GM19035 (cell line): ENCODE measurements around the gene C6orf47.

Source experiments
- ATAC-seq: cut with Tn5 transposase; IDR thresholded peaks from one replicate; pipeline ENCODE4 v1.9.1; 2021; ENCODE audit not compliant: unreplicated experiment

Gene C6orf47

DNA sequence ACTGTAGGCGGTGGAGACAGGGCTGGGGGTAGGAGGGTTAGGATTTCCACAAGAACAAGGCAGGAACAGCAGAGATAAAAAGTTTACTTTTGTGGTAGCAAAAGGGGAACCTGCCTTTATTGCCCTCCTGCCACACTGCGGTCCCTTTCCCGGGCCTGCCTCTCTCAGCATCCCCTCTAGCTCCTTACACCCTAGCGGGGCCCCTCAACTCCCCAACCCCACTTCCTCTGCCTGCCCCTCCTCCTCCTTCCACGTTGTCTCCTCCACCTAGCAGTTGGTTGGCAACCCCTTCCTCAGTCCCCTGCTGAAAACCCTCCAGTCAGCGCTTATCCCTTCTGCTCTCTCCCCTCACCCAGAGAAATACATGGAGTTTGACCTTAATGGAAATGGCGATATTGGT is 44.8 kb downstream of the C6orf47 start:
- ATAC-seq: no peak

DNA sequence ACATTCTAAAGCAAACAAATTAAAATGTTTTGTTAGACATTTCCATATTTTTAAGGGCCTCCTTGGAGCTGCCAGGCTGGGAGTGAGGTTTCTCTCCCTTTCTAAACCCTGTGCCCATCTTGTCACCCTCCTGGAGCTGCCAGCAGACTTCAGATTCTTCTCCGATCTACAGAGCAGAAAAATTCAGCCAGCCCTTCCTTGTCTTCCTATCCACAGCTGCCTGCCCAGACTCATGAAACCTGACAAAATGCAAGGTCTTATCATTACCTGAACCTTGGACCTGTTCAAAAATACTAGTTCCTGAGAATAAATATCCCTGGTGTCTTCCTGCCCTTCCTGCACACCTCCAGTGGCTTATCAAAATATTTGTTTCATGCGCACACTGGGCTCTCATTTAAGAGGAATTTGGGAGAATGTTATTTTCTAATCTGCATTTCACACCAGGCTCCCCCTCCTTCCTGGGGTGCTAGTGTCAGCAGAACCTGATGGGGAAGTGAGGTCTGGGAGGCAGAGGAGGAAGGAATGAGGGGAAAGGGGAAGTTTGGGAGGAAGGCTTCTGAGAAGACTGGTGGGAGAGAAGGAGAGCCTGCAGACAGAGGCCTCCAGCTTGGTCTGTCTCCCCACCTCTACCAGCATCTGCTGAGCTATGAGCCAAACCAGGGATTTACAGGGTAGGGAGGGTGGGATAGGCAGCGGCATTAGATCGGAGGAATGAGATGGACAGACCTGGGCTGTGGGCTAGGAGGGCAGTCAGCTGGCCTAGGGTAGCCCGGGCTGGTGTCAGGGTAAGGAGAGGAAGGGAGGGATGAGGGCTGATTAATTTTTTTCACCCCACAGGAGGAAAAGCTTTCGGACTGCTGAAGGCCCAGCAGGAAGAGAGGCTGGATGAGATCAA is 45.6 kb downstream of the C6orf47 start, which contains the start of gene AIF1:
Gene AIF1 (plus strand): TSS at position 551 of the 895 bp plus-strand sequence. CDS start 96 bp downstream, at position 647.
- no peak for ATAC-seq

DNA sequence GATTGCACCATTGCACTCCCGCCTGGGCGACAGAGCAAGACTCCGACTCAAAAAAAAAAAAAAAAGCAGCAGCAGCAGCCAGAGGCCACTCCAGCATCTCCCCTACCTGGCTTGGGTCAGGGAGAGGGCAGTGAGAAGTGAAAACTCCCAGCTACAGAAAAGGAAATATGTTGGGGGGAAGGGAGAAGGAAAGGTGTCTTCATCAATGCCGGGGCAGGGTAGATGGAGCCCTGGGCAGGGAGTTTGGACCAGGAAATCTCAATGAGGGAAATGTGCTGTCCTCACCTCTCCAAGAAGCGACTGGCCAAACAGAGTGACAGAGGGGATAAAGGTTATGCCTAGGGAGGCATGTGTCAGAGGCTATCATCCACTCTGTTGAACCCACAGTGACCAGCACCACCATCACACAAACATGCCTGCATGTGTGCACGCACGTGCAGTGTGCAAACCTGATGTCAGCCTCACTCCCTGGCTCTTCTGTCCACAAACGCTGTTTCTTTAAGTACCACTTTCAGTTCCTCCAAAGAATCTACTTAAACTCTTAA is 46.4 kb downstream of the C6orf47 start:
- no peak for ATAC-seq

DNA sequence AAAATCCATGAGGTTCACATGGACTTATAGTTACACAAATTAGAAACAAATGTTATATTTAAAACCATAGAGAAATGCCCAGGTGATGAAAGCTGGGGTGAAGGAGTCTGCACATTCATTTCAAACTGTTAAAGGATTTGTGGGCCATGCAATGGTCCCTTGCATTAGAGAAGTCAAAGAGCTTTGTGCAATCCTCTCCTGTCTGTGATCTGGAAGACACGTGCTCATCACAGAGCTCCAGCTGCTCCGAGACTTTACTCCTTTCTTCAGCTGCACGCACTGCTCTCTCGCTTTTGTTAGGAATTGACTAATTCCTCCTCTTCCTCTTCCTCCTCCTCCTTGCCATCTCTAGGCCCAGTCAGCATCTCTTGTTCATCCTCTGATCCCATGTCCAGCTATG is 49.6 kb downstream of the C6orf47 start:
- ATAC-seq: no peak

DNA sequence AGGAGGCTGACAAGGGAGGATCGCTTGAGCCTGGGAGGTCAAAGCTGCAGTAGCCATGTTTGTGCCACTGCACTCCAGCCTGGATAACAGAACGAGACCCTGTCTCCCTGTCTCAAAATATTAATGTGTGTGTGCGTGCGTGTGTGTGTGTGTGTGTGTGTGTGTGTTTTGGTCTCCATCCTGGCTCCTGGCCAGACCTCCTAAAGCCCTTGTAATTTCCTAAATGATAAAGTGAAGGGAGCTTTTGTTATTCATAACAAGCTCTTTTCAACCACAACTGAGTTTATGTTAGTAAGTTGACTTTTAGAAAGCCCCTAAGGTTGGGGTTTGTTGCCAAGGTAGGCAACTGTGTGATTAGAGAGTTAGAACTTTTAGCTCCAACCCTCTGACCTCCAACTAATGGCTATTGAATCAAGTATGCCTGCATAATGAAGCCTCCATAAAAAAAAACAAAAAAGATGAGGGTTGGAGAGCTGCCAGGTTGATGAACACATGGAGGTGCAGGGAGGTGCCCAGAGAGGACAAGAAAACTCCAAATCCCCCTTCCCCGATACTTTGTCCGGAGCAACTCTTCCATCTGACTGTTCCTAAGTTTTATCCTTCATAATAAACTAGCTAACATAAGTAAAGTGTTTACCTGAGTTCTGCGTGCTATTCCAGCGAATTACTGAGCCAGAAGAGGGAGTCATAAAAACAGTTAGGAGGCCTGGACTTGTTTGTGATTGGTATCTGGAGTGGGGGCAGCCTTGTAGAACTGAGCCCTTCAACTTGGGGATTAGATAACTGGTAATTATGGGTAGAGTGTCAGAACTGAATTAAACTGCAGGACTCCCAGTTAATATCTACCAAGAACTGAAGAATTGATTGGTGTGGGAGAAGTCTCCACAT is 50.8 kb downstream of the C6orf47 start:
- ATAC-seq: no peak
